ENCODE data around the gene CD300H. TPM values are rescaled to one million over a fixed set of nuclear protein-coding genes. Genes with fewer than 3 reads are reported as not detected.

CD300H gene
- total and polyA plus RNA-seq, 11 donors = 0.30 to 1.5 (median 0.69) TPM; not detected in 7

- intact Hi-C loops (cut with DNase I) = no loop called here
- TF ChIP-seq CTCF (IDR thresholded peaks at IDR 0.05) (no peak), POLR2A (IDR thresholded peaks at IDR 0.05) (no peak)
- Histone ChIP-seq H3K4me1 (peaks cover 0 to 46% (median 0%) of the 10 kb centered on the region in 12 donors), H3K9me3 (peaks cover 0 to 7% (median 0%) of the 10 kb centered on the region in 12 donors), H3K27me3 (no peaks in the 10 kb centered on the region), H3K36me3 (no peaks in the 10 kb centered on the region), H3K4me3 (no peak overlapping the region), H3K27ac (no peak overlapping the region)
- ATAC-seq = no peak
- WGBS, 4 donors = 88 to 100% (median 89%) methylated on average over 1 of the region's 1 CpG
- no peak for DNase-seq
Observed at GRCh38 chr17:74525465-74525725, 41.9 kb downstream of the CD300H start.

GRCh38 chr17:74524653-74525464, 42.5 kb downstream of the CD300H start:
- Histone ChIP-seq H3K4me3 (no peak overlapping the region), H3K4me1 (peaks cover 0 to 48% (median 0%) of the 10 kb centered on the region in 12 donors), H3K27ac (no peak overlapping the region), H3K36me3 (no peaks in the 10 kb centered on the region), H3K27me3 (no peaks in the 10 kb centered on the region), H3K9me3 (peaks cover 0 to 7% (median 0%) of the 10 kb centered on the region in 12 donors)
- TF ChIP-seq CTCF (IDR thresholded peaks at IDR 0.05) (no peak), POLR2A (IDR thresholded peaks at IDR 0.05) (no peak)
- ATAC-seq (no peak), DNase-seq (no peak)
- intact Hi-C loops (cut with DNase I) = no loop called here
- 76 to 82% (median 79%) methylated on average over 7 to 11 of the region's 11 CpGs for WGBS, 4 donors

GRCh38 chr17:74523308-74523707, 44.0 kb downstream of the CD300H start:
- TF ChIP-seq CTCF (IDR thresholded peaks at IDR 0.05) (no peak), POLR2A (IDR thresholded peaks at IDR 0.05) (no peak)
- no peak overlapping the region for H3K27ac ChIP-seq
- ATAC-seq (no peak), DNase-seq (no peak)
- peaks cover 0 to 8% (median 0%) of the 10 kb centered on the region in 12 donors for H3K9me3 ChIP-seq
- no peak overlapping the region for H3K4me3 ChIP-seq
- H3K4me1 ChIP-seq = peaks cover 0 to 46% (median 0%) of the 10 kb centered on the region in 12 donors
- no peaks in the 10 kb centered on the region for H3K36me3 ChIP-seq
- intact Hi-C loops (cut with DNase I) = no loop called here
- no peaks in the 10 kb centered on the region for H3K27me3 ChIP-seq
- WGBS, 4 donors = 79 to 86% (median 81%) methylated on average over 2 to 3 of the region's 3 CpGs

GRCh38 chr17:74522381-74523105, 44.8 kb downstream of the CD300H start:
- no peak for DNase-seq
- TF ChIP-seq POLR2A (IDR thresholded peaks at IDR 0.05) (no peak), CTCF (IDR thresholded peaks at IDR 0.05) (no peak)

More at GRCh38 chr17:74522381-74523105, 44.8 kb downstream of the CD300H start:
- Histone ChIP-seq H3K4me1 (peaks cover 0 to 46% (median 0%) of the 10 kb centered on the region in 12 donors), H3K36me3 (no peaks in the 10 kb centered on the region), H3K9me3 (peaks cover 0 to 8% (median 0%) of the 10 kb centered on the region in 12 donors), H3K27me3 (no peaks in the 10 kb centered on the region), H3K27ac (peak overlapping the region in 1 of 12 donors; percentile 94), H3K4me3 (no peak overlapping the region)
- intact Hi-C loops (cut with DNase I) = no loop called here
- 74 to 82% (median 76%) methylated on average over 5 to 10 of the region's 10 CpGs for WGBS, 4 donors
- no peak for ATAC-seq
